ENCODE results near the gene MROH9.
"Not testable (repeated sequence)": the region's sequence is repeated elsewhere in the genome, so short reads cannot be mapped to it uniquely, and the experiment has no call there.

Gene MROH9, protein sequence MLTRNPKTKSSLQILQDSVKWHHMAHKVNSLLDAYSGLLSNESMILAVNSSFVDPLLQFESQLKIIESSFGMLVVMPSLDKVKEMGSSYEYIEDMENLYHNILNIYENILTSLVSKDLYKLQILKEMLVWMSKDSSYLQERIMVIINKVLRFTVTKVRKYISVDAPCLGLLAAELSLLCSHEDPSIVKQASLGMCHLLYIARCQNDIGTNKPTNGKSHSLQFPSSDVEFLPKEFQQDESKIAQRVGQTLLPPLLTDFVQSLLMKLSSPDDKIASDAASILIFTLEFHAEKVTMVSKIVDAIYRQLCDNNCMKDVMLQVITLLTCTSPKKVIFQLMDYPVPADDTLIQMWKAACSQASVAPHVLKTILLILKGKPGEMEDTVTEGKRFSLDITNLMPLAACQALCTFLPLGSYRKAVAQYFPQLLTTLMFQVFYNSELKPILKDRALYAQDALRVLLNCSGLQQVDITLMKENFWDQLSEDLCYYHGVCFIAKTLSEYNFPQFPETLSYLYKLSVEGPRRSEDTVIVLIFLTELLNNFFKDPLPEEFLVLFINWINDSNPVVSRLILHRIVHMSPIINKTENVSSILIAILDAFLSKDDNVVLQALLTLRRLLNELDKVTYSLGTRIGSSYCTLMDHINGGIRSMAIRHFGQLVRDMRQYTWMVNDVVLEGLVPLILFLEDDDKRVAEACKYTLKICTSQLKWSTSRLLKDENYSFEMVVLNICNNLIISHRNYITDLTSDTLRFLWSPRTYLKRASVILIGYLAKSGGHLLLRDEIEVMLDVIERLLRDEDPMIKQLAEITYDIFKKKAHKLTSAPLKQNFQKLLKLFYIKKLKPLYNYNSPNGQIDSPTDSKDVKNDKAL

DNA sequence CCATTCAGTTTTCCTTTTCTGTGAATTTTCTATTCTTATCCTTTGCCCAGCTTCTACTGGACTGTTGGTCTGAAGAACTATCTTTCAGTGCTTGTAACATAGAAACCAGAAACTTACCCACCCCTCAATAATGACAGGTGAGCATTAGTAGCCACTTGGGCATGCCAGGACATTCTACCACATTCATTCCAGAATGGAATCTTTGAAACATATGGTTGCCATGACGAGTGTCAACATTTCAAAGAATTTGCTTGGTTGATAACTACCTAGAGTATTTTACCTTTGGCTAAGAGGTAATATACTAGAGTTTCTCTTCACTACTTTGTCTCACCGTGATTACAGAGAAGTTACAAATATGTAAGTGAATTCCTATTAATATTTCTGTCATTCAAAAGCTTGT is at the start of gene MROH9:
TSS of gene MROH9 (plus strand) at position 304 of the 400 bp plus-strand sequence. CDS start 10,023 bp downstream, outside the sequence.
- DNase-seq = no peak

DNA sequence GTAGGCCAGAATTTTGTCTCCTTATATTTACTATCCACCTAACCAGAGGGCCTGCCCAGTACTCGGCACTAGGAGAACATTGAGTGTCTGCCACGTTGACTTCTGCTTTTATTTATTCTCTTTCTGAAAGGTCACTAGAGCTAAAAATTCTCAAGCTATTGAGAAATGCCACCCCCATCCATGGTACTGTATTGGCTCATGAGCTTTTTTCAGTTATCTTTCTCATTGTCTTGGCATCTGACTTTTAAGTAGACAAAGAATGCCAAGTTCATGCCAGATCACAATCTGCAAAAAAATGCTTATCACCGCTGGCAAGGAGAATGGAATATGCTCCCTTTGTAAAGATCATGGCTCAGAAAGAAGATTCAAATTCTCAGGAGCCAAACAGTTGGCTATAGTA is 49.8 kb upstream of the MROH9 start:
- DNase-seq = no peak

DNA sequence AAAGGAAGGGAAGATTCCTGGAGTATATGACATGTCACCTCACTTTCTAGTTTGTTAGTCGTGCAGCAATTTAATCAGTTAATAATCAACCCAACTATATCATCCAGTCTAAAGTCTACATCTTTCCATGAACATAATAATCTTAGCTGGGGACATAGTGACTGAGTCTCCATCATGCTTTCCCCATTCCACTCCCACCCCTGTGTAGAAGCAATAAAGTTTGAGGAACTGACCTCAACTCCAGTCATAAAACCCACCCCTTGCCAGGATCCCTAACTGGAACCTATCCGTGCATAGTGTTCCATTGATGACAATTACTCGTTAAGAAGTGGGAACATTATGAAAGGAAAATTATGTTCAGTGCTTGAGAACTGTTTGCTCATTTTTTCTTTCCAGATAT is 48.9 kb upstream of the MROH9 start:
- DNase-seq = no peak

DNA sequence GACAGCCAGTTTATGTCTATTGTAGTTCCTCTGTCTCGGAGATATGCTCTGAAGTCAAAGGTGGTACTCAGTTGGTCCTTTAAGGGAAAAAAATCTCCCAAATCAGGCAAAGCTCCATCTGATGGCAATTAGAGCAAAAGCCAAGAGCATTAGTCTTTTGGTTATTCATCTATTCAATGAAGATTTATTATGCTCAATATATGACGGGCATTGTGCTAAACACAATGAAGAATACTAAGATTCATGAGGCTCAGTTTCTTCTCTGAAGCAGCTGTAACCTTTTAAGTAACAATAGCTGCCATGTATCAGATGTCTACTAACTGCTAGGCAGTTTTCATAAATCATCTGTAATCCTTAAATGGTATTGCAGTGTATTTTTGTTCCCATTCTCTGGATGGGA is 47.6 kb upstream of the MROH9 start:
- no peak for DNase-seq

DNA sequence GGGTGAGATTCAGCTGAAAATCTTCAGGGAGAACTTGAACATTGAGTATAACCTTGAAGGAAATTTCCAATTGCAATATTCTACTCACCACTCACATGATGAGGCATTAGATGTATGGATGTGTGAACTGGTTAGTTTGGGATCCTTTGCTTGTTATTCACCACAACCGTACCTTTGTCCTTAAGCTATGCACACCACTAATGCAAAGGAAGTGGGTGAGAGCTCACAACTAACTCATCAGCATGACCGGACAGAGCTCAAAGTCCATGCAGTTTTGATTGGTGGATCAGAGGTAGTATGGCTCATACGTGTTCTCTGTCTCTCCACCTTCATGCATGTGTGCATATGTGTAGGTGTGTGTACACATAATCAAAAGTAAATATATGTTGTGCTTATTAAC is 43.5 kb upstream of the MROH9 start:
- no peak for DNase-seq

DNA sequence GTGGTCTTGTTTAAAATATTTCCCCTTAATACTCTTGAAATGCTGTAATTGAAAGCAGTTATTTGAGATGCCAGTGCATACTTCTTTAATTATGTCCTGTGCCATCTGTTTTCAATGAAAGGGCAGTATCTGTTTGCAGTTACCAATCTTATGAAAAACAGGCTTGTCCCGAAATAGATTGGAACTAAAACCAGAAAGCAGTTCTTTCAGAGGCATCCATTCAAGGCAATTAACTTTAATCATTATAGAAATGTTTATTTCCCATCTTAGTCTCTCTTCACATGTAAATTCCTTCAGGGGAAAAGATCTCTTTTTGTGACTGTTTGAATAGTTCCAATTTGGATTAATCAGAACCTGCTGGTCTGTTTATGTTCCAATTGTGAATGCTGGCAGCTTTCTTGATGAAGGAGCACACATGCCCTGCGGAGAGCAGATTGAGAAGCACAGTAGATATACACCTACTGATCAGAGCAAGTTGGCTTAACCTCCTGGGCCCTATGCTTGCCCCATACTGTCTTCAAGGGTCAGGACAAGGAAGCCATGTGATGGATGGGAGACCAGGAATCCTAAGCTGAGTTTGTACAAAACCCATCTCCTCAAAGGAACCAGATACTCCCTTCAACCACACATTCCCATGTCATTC is 41.6 kb upstream of the MROH9 start:
- DNase-seq = no peak

DNA sequence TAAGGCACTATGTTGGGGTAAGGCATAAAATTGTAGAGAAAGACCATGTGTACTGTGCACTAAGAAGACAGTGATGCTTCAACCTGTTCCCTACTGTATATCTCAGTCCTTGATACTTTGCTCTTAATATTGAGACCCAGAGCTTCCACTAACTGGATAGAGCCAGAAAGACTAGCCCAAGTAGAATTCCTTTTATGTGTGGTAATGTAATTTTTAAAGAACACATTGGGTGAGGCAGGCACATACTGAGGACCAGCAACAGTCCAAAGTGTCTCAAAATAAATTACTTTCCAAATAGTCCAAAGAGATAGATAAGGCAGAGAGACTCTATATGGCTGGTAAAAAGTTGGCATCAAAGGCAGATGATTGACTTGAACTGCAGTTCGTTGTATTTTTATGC is 31.4 kb upstream of the MROH9 start:
- no peak for DNase-seq

DNA sequence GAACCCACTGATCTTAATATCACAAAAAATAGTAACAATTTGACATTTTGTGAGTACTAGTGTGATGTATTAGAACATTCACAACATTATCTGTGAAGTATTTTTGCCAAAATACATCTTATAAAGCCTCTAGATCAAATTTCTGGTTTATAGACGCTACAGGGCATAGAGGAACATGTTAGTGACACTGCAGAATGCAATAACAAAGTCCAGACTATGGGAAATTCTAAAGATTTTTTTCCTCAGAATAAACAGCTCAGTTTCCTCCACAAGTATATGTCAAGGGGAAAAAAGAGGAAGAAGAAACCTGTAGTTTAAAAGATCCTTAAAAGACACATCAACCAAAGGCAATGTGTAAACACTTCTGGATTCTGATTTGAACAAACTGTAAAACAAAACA is 26.4 kb upstream of the MROH9 start:
- no peak for DNase-seq

DNA sequence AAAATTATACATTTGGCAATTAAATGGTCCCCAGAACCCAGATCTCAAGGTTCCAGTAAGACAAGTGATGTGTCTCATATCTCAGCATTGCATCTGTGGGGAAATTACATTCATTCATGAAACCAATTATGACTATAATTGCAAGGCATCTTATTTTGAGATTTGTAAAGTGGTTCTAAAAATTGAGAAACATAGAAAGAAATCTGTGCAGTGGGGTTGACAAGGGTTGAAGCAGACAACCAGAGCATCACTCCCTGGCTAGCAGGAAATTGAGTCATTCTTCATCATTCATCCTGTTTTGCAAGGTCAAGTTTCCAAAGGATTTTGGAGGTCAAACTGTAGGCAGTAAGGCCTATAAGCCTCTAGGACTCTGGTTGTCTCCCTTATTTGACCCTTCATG is 25.1 kb upstream of the MROH9 start:
- no peak for DNase-seq

DNA sequence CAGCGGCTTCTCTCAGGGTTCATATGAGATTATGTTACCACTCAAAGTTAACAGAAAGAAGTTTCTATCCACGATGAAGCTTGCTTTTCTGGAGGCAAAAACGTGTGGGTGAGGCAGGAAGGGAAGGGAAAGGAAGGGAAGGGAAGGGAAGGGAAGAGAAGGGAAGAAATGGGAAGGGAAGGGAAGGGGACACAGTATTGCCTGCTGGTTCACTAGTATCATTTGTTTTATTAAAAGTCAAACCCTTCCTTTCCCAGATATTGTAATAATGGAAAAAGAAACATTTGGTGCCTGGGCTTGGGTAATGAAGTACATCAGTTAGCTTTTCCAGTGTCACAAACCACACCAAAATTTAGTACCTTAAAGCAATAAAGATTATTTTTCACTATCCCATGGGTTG is 18.0 kb upstream of the MROH9 start:
- no peak for DNase-seq

DNA sequence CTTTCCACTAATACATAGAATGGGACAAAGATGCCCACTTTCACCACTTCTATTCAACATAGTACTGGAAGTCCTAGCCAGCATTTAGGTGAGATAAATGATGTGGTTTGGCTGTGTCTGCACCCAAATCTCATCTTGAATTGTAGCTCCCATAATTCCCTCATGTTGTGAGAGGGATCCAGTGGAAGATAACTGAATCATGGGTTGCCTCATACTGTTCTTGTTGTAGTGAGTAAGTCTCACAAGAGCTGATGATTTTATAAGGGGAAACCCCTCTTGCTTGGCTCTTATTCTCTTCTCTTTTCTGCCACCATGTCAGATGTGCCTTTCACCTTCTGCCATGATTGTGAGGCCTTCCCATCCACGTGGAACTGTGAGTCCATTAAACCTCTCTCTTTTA is 10.7 kb upstream of the MROH9 start:
- DNase-seq = not testable (repeated sequence)

DNA sequence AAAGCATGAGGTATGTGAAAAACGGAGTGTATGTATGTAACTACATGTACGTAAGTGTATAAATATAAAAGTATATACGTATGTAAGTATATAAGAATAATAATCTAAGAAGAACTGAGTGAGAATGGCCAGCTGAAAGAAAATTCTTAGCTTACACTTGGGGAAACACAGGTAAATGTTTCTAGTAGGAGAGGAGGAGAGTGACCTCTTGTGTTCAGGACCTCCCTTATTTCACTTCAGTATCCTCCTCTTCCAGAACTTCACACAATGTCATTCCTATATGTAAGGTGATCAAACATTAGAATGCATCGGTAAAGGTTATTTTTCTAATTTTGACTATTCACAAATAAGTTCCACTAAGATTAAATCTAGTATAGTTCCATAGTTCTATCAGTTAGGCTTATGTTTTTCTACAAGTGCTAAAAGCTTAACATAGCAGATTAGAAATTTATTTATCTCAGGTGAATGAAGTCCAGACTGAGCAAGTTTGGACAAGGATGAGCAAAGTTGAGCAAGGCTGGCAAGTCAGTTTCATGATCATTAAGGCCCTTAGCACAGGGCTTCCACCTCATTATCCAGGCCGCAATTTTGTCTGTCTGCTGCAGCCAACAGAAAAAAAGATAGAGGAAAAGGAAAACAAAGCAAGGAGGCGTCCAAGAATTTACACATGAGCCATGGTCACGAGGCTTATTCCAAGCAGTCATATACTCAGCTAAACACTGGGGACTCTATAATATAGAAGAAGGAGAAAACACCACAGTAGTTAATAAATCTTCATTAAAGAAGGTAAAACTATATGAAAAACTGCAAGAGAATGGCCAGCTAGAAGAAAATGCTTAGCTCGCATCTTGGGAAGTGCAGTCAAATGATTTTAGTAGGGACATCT is 7.1 kb upstream of the MROH9 start:
- DNase-seq = no peak

DNA sequence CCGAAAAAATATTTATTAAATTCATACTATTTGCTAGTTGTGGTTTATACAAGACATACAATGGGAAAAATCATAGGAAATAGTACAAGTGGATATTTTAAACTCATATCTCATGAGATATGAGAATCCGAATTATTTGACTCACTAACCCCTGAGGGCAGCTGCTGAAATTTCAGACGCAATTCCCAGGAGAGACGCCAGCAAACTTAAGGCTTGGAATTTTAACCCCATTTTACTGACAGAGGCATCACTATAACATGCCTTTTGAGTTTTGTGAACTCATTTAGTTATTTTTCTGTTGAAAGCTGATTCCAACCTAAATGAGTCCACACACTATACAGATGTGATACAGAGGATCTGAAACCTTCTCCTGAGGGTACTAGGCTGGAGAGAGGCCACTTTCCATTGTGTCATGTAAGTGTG is 5.9 kb upstream of the MROH9 start:
- DNase-seq = no peak

DNA sequence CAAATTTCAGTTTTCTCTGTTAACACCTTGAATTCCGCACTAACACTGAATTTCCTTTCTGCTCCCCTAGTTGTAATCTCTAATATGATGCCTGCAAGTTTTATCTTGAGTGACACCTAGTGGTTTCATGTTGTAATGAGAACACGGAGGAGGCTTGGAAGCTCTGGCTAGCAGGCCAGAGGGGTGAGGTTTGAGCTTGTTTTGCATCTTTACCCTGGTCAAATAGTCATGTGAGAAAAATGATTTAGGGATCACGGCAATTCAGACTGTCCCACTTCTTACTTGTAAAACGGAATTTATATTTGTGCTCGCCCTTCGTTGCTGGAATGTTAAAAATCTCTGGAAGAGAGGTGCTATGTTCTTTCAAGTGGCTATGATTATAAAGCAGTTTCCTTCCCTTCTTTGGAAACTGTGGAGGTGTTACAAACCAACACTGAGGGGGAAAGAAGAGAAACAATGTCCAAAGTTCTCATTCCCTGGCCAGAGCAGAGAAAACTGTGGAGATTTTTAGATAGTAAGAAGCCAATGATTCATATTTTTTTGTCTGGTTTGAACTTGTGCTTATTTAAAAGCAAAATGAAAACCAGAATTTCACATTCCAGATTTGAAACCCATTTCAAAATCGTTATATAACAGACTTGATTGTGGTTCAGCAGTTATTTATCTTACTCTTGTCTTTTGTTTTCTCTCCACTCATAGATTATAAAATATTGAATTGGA is 5.3 kb upstream of the MROH9 start:
- DNase-seq = peak; percentile 72

DNA sequence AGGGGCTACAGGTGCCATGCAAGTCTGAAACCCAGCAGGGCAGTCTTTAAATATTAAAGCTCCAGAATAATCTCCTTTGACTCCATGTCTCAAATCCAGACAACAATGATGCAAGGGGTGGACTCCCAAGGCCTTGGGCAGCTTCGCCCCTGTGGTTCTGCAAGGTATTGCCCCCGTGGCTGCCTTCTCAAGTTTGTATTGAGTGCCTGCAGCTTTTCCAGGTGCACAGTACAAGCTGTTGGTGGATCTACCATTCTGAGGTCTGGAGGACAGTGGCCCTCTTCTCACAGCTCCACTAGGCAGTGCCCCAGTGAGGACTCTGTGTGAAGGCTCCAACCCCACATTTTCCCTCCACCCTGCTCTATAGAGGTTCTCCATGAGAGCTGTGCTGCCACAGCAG is 3.7 kb upstream of the MROH9 start:
- DNase-seq = no peak

DNA sequence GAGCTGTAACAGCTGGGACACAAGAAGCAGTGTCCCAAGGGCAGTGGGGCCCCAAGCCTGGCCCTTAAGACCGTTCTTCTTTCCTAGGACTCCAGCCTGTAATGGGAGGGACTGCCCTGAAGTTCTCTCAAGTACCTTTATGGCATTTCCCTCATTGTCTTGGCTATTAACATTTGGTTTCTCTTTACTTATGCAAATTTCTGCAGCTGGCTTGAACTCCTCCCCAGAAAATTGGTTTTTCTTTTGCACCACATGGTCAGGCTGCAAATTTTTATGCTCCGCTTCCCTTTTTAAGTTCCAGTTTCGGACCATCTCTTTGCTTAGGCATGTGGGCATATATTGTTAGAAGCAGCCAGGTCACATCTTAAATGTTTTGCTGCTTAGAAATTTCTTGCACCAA is 3.1 kb upstream of the MROH9 start:
- DNase-seq = no peak

DNA sequence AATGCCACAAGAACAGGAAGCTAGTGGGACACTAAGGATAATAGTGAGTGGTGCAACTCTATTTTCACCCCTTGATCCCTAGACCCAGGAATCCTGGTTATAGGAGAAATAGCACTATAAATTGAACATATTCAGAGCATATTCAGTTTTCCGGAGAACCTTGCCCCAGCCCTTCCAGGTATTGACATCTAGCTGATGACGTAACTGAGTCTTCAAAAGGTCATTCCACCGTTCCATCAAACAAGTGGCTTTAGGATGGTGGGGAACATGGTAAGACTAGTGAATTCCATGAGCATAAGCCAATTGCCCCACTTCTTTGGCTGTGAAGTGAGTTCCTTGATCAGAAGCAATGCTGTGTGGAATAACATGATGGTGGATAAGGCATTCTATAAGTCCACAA is 2.9 kb downstream of the MROH9 start:
- no peak for DNase-seq

DNA sequence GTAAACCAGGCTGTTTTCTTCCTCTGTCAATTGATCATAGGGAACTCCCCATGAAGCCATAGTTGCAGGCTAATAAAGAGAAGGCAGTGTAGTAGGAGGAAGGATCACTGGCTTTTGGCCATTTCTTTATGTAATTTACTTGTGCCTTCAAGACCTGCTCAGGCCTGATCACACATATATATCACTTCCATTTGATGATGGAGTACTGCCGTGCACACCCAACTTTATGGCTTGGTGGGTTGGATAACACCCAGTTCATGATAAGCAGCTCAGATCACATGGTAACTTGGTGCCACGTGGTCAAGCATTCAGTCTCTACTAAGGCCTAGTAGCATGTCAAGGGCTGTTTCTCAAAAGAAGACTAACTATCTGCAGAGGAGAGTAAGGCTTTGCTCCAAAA is 4.1 kb downstream of the MROH9 start:
- no peak for DNase-seq

DNA sequence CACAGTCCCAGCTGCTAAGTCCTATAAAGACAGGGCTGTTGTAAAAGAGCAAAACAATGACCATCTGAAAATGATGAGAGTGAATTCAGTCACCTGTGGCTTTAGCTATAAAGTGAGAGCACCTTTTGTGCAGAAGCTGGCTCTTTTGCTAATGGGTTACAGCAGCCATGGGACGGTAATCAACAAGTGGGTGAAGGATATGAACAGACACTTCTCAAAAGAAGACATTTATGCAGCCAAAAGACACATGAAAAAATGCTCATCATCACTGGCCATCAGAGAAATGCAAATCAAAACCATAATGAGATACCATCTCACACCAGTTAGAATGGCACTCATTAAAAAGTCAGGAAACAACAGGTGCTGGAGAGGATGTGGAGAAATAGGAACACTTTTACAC is 16.4 kb downstream of the MROH9 start:
- not testable (repeated sequence) for DNase-seq

DNA sequence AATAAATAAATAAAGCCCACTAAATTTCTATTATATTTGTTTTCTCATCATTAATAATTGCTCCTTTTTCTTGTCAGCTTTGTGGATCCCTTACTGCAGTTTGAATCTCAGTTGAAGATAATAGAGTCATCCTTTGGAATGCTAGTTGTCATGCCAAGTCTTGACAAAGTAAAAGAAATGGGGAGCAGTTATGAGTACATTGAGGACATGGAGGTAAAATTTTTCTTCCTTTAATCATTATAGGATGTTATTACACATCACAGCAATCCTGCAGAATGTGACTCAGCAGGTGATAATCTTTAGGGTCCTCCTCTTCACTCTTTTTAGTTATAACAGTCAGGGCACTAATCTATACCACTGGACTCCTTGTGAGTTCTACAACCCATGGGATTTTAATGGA is 24.1 kb downstream of the MROH9 start:
- no peak for DNase-seq

DNA sequence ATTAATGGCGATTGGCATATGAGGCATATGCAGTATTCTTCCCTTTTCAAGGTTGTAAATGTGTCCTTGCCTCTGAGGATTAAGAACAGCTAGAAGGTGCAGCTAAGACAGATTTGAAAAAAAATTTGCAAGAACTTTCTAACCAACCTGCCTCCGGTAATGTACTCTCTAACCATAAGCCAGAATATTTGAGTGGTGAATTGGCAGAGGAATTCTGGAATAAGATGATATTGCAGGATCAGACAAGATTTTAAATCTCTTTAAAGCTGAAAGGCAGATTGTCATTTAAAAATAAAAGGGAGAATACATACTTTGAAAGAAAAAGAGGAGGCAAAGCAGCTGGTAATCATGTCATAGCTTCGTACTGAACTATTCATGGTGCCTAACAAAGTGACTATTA is 29.2 kb downstream of the MROH9 start:
- no peak for DNase-seq
